ENCODE results near the gene PZP. TPM values are rescaled to one million over a fixed set of nuclear protein-coding genes. Genes with fewer than 3 reads are reported as not detected.

The PZP gene
- total and polyA plus RNA-seq, 7 donors, result 0.11 to 0.25 (median 0.17) TPM

GRCh38 chr12:9112076-9112853 lies 95.9 kb downstream of the PZP start:
- Histone ChIP-seq H3K9me3 (no peaks in the 10 kb centered on the region), H3K27me3 (ENCODE audit: insufficient read depth in 3 of 3, low read length in 2 of 3) (no peaks in the 10 kb centered on the region), H3K27ac (no peak overlapping the region), H3K4me3 (peak overlapping the region; percentile 58), H3K36me3 (ENCODE audit: insufficient read depth in 1 of 2, low read depth in 1 of 2) (peaks cover 4 to 54% of the 10 kb centered on the region in 2 donors), H3K4me1 (peaks cover 18% of the 10 kb centered on the region)
- DNase-seq (no peak), ATAC-seq (no peak)
- no peak for TF ChIP-seq CTCF (IDR thresholded peaks at IDR 0.05)
- intact Hi-C loops (cut with DNase I), result loop anchor here in 1 of 2 donors (5.0 kb wide), 1 partner anchor 45 kb away; no protein-coding TSS in a partner anchor
- WGBS, 3 donors, result 79 to 86% (median 79%) methylated on average over 6 of the region's 6 CpGs

DNA sequence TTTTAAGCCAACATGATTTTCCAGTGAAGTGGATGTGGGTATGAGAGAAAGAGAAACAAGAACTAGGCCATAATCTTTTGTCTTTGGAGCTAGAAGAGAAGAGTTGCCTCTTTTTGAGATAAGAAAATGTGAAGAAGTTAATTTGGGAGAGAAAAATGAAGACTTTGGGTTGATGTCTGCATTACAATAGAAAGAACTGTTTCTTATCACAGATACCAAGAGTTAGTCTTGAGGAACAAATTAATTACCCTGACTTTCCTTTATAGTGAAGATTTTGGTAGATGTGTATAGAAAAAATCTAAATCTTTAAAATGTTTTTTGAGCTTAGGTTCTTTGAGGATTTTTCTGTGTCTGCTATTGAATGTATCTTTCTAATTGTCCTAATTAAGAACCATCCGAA lies 96.7 kb downstream of the PZP start:
- DNase-seq (no peak), ATAC-seq (no peak)
- H3K4me1 ChIP-seq, result peaks cover 11% of the 10 kb centered on the region
- no peak overlapping the region for H3K27ac ChIP-seq
- intact Hi-C loops (cut with DNase I), result loop anchor here in 1 of 2 donors (5.0 kb wide), 1 partner anchor 44 kb away; no protein-coding TSS in a partner anchor
- 61 to 77% (median 77%) methylated on average over 1 of the region's 1 CpG for WGBS, 3 donors
- H3K4me3 ChIP-seq, result no peak overlapping the region
- no peak for TF ChIP-seq CTCF (IDR thresholded peaks at IDR 0.05)
- no peaks in the 10 kb centered on the region for H3K27me3 ChIP-seq (ENCODE audit: insufficient read depth in 3 of 3, low read length in 2 of 3)
- H3K36me3 ChIP-seq (ENCODE audit: insufficient read depth in 1 of 2, low read depth in 1 of 2), result peaks cover 9 to 61% of the 10 kb centered on the region in 2 donors
- no peaks in the 10 kb centered on the region for H3K9me3 ChIP-seq

GRCh38 chr12:9109737-9110491 lies 98.3 kb downstream of the PZP start:
- Histone ChIP-seq H3K4me3 (no peak overlapping the region), H3K36me3 (ENCODE audit: insufficient read depth in 1 of 2, low read depth in 1 of 2) (peaks cover 9 to 77% of the 10 kb centered on the region in 2 donors), H3K27me3 (ENCODE audit: insufficient read depth in 3 of 3, low read length in 2 of 3) (no peaks in the 10 kb centered on the region), H3K4me1 (no peaks in the 10 kb centered on the region), H3K9me3 (no peaks in the 10 kb centered on the region), H3K27ac (no peak overlapping the region)
- DNase-seq (no peak), ATAC-seq (no peak)
- 84 to 87% (median 85%) methylated on average over 3 of the region's 3 CpGs for WGBS, 3 donors
- no peak for TF ChIP-seq CTCF (IDR thresholded peaks at IDR 0.05)
- intact Hi-C loops (cut with DNase I), result loop anchor here in 1 of 2 donors (5.0 kb wide), 1 partner anchor 43 kb away; no protein-coding TSS in a partner anchor

GRCh38 chr12:9109213-9109522 lies 99.0 kb downstream of the PZP start:
- Histone ChIP-seq H3K36me3 (ENCODE audit: insufficient read depth in 1 of 2, low read depth in 1 of 2) (peaks cover 9 to 85% of the 10 kb centered on the region in 2 donors), H3K27ac (no peak overlapping the region), H3K27me3 (ENCODE audit: insufficient read depth in 3 of 3, low read length in 2 of 3) (no peaks in the 10 kb centered on the region), H3K4me1 (no peaks in the 10 kb centered on the region), H3K4me3 (no peak overlapping the region), H3K9me3 (no peaks in the 10 kb centered on the region)
- no peak for TF ChIP-seq CTCF (IDR thresholded peaks at IDR 0.05)
- WGBS, 3 donors, result 76 to 94% (median 83%) methylated on average over 1 of the region's 1 CpG
- intact Hi-C loops (cut with DNase I), result no loop called here
- no peak for ATAC-seq
- DNase-seq, result no peak

Measured in psoas muscle (tissue), 8 donors.